GM18499 (cell line): ENCODE results near the gene HLA-DQB2.
"Not testable (repeated sequence)": the region's sequence is repeated elsewhere in the genome, so short reads cannot be mapped to it uniquely, and the experiment has no call there.

Source experiments
- ATAC-seq: cut with Tn5 transposase; IDR thresholded peaks from one replicate; pipeline ENCODE4 v1.9.1; 2021; ENCODE audit warnings: moderate number of reproducible peaks; ENCODE audit not compliant: insufficient read depth, unreplicated experiment

Gene HLA-DQB2

GRCh38 chr6:32763421-32763820, at the start of gene HLA-DQB2:
HLA-DQB2 (minus strand) TSS chr6:32763532; CDS start chr6:32763470, 62 bp downstream.
- ATAC-seq, result no peak

DNA sequence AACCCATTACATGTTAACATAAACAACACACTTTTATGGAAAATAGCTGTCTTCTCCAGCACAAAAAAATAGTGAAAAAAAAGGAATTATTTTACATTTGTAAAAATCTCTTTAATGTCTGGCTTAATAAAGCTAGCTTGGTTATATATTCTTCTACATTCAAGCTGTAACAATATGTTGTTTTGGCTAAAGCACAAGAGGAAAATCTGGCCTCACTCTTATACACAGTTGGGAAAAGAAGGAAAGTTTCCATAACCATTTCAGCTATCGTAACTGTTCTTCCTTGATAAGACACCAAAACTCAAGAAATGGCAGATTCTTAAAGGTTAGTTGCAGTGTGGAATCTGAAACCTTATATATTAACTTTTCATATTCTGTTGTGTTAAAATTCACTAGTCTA, 45.8 kb upstream of the HLA-DQB2 start:
- ATAC-seq, result no peak

DNA sequence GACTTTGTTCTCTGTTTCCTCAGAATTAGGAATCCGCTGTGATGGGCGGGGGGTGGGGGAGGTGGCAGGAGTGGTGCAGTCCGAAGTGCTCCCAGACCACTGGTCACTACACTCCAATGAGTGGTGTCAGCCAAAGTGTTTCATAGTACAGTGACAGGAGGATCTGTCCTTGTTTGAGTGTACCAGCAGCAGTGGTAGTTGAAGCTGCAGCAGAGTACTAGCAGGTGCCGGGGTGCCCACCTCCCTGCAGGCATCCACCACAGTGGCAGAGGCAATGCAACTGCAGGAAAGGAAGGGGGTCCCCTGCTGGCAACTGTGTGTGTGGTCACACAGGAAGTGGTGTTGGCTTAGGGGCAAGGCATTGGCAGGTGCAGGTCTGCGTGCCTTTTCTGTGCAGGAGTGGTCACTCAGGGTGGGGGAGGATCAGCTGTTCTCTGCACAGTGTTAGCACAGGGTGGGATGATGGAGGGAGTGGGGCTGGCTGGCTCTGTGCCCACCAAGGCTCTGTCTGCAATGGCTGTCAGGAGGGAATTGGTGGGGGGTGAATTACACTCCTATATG, 43.8 kb upstream of the HLA-DQB2 start:
- ATAC-seq, result no peak

- not testable (repeated sequence) for ATAC-seq
Observed at GRCh38 chr6:32805404-32805803, 42.1 kb upstream of the HLA-DQB2 start.

- ATAC-seq, result no peak
Observed at GRCh38 chr6:32803416-32803815, 40.1 kb upstream of the HLA-DQB2 start.

DNA sequence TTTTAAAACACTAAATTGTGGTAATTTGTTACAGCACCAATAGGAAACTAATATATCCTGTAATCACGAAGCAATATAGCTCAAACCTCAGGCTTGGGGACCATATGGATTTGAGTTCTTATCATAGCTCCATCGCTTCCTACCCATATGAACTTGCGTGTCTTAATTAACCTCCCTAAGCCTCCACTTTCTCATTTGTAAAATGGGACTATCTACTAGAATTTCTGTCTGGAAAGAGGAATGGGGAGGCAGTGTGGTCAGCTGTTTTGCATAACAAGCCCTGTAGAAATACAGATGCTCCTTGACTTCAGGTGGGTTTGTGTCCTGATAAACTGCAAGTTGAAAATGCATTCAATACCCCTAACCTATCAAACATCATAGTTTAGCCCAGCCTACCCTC, 36.4 kb upstream of the HLA-DQB2 start:
- no peak for ATAC-seq

DNA sequence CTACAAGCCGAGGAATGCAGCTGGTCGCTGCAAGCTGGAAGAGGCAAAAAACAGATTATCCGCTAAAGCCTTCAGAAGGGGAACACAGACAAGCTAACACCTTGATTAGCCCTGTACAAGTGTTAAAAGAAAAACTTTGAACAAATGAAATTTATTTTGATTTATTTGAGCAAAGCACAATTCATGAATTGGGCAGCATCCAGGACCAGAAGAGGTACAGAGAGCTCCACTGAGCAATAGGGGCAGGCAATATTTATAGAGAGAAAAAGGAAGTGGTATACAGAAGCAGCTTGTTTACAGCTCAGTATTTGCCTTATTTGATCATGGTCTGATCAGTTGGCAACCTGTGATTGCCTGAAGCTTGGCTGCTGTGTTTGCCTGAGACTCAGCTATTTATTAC, 35.8 kb upstream of the HLA-DQB2 start:
- ATAC-seq, result no peak

DNA sequence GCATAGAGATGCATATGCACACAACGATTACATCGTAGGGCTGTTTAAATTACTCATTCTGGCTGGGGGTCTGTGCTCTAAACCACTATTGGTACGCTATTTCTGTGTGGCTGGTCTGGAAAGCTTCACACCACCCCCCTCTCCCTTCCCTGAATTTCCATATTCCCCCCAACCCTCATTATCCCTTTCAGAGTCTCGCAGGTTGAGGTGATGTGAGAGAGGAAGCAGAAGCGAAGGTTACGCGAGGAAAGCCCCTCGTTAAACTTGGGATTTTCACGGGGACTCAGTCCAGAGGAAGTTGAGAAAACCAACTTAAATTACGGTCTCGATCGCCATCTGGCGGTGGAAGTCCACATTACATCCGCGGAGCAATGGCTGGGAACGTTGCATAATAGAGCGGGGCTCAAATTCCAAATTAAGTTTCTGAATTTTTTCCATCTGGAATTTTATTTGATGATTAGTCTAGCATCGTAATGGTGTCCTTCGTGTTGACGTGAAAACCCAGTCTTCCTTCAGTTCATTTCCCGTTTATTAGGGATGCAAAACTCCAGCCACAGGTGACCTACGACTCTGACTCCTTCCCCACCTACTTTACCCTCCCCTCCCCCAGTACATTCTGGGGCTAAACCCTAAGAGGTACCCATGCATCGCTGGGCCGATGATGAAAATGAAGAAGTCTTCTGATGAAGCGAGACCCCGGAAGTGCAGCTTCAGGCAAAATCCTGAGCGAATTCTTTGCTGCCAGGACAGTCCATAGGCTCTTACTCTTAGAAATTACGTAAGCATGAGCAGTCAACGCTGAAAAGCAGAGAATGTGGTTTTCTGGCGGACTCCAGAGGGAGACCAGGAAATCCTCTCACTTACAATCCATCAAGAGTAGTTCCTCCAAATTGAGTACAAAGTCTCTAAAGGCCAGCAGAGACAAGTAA, 33.8 kb upstream of the HLA-DQB2 start:
- no peak for ATAC-seq

DNA sequence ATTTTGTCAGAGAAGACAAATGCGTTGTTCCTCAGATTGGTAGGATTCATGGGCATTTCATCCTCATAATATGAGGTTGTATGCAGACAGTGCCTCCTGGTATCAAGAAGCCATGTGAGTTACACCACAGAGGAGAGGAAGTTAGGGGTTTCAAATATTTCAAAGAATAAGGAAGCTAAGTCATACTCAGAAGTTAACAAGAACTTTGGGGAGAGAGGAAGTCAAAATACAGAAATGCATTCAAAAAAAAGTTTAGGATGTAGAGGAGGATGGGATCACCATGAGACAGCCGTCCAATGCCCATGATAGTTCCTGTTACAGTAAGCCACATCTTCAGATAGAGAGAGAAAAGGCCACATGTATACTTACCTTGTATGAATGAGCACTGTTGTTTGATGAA, 31.2 kb upstream of the HLA-DQB2 start:
- no peak for ATAC-seq

DNA sequence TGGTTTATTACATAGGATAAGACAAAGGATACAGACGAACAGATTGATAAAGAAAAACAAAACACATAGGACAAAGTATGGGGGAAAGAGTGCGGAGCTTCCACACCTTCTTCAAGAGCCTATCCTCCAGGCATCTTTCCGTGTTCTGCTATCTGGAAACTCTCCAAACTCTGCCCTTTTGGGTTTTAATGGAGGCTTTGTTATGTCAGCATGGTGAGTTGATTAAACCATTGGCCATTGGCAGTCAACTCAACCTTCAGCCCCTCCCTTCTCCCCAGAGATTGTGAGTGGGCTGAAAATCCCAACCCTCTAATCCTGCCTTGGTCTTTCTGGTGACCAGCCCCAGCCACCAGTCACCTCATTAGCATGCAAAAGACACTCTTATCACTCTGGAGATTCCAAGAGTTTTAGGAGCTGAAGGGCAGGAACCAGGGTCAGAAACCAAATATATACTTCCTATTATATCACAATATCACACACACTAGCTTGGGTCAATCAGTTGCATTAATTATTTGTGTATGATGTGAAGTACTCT, 29.6 kb upstream of the HLA-DQB2 start:
- ATAC-seq, result no peak

DNA sequence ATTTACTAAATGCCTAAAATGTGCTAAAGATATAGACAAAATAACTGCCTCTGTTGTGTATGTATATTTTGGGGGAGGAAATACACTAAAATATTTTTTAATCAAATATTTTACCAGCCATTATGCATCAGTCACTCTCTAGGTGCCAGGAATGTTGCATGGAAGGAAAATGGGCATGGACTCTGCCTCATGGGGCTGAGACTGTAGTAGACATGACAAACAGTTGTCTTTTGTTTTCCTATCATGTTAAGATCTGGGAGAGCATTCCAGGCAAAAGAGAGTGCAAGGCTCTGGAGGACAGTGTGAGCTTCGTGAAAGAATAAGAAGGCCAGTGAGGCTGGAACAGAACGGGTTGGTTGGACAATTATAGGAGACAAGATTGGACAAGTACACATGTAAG, 27.0 kb upstream of the HLA-DQB2 start:
- no peak for ATAC-seq

DNA sequence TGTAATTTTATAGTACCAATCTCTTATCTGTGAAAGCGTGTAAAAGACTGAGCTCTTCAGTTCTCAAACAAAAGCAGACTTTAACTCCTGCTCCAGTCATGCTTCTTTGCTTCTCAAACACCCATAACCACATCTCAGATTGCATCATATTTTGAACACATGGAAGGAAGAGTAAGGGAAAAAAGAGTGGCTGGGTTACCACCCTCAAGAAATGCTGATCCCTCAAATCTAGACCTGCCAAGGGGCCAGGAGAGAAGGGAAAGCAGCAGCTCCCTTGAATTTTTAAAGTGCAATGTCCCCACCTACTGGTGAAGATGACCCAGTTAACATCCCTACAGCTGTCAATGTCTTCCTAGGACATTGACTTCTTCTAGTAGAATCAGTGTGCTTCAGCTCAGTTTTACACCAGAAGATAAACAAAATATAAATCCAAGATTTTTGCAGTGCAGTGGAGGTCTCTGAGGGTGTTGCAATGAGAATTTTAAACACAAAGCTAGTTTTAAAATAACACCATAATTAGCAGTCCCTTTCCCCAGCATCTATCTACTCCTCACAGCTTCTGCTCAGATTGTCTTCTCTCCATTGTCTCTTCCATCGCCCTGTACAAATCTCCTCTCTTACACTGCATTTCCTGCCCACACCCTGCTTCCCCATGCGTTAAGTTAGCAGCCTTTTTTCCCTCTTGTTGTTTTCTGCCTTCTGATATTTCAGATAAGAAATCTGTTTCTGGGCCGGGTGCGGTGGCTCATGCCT, 22.6 kb upstream of the HLA-DQB2 start:
- ATAC-seq, result no peak

DNA sequence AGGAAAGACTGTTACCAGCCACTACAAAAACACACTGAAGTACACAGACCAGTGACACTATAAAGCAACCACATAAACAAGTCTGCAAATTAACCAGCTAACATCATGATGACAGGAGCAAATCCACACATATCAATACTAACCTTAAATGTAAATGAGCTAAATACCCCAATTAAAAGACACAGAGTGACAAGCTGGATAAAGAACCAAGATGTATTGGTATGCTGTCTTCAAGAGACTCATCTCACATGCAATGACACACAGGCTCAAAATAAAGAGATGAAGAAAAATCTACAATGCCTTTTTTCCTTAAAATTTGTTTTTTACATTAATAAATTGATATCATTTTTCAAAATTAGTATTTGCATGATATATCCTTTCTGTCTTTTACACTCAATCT, 19.6 kb upstream of the HLA-DQB2 start:
- ATAC-seq, result not testable (repeated sequence)

- no peak for ATAC-seq
Observed at GRCh38 chr6:32779036-32779435, 15.7 kb upstream of the HLA-DQB2 start.

GRCh38 chr6:32775071-32775470, 11.7 kb upstream of the HLA-DQB2 start:
- ATAC-seq, result no peak

DNA sequence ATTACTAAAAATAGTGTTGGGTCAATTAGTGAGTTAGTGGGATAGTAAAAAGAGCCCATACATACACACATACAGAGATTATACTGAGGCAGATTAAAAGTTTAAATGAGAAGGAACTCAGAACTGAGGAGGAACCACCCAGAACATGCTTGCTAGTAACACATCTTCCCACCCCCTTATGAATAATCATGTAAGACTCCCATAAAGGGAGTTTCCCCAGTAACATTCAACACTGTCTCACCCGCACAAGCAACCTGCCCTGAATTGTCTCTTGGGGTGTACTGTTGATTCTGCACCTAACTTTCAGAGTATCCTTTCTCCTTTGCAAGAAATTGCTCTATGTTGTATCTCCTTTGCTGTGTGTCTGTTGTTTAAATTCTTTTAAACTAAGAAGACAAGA, 11.1 kb upstream of the HLA-DQB2 start:
- ATAC-seq, result no peak

- no peak for ATAC-seq
Observed at GRCh38 chr6:32772656-32773055, 9.3 kb upstream of the HLA-DQB2 start.

DNA sequence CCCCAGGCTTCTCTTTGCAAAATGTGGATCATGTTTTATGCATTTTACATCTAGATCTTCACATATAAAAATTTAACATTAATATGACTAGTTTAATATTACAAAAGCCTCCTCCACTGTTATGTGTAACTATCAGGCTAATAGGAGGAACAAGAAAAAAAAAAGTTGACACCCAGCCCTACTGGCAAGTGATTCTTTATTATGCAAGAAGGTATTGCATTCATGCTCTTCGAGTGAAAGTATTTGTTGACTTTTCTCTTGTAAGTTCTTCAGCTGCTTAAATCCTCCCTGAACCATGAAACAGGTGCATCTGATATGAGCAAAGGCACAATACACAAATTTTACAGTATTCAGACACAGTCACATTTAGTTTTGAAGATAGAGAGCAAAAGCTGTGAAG, 716 bp upstream of the HLA-DQB2 start:
- no peak for ATAC-seq

GRCh38 chr6:32761548-32761947, 1.8 kb downstream of the HLA-DQB2 start:
- ATAC-seq, result no peak

DNA sequence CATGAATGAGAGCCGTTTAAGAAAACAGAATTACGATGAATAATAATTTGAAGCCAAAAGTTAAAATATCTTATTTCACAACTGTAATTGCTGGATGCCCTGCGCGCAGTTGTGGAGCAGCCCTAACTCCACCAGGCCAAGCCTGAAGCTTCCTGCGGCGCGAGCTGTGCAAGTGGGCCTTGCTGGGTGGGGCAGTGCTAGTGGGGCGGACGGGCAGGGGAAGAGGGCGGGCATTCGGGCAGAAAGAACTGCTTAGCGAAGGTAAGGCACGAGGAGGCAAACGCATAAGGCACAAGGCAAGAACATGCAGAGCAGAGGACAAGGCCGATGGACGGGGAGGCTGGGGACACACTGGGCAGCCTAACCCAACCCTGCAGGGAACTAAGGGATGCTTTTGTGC, 2.3 kb downstream of the HLA-DQB2 start:
- no peak for ATAC-seq

GRCh38 chr6:32759669-32760068, 3.7 kb downstream of the HLA-DQB2 start:
- no peak for ATAC-seq
